Measurements from ENCODE around the gene RASGRF2.

RASGRF2 gene

DNA sequence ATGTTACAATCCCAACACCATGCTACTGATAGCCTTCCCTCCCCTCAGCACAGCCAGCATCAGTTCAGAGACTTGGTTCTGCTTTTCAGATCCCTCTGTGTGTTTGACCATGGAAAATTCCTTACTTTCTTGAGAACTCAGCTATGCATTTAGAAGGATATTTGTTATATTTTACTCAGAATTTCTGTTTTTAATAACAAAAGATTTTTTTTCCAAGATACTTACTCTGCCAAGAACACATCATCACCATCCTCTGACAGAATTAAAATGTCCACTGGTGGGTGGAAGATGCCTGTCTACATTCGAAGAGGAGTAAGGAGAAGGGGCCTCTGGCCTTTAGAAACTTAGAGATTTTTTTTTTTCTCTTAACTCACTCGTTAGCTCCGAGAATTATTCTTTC, 216.9 kb downstream of the RASGRF2 start:
- TF ChIP-seq, protein P1, sequence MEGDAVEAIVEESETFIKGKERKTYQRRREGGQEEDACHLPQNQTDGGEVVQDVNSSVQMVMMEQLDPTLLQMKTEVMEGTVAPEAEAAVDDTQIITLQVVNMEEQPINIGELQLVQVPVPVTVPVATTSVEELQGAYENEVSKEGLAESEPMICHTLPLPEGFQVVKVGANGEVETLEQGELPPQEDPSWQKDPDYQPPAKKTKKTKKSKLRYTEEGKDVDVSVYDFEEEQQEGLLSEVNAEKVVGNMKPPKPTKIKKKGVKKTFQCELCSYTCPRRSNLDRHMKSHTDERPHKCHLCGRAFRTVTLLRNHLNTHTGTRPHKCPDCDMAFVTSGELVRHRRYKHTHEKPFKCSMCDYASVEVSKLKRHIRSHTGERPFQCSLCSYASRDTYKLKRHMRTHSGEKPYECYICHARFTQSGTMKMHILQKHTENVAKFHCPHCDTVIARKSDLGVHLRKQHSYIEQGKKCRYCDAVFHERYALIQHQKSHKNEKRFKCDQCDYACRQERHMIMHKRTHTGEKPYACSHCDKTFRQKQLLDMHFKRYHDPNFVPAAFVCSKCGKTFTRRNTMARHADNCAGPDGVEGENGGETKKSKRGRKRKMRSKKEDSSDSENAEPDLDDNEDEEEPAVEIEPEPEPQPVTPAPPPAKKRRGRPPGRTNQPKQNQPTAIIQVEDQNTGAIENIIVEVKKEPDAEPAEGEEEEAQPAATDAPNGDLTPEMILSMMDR (IDR thresholded peaks at IDR 0.05; ENCODE audit: low read depth, low read length), result no peak

GRCh38 chr5:81179959-81180358, 219.8 kb downstream of the RASGRF2 start:
- Histone ChIP-seq H3K4me3 (ENCODE audit: low read depth, low read length) (no peak overlapping the region), H3K9me3 (no peaks in the 10 kb centered on the region; the same call in 1 of the 2 replicates), H3K36me3 (no peaks in the 10 kb centered on the region), H3K4me1 (peaks cover 39% of the 10 kb centered on the region), H3K27me3 (no peaks in the 10 kb centered on the region)
- no peak for DNase-seq
- TF ChIP-seq, protein P1 (IDR thresholded peaks at IDR 0.05; ENCODE audit: low read depth, low read length), result no peak

More for the DNA sequence above, 216.9 kb downstream of the RASGRF2 start:
- H3K36me3 ChIP-seq, result no peaks in the 10 kb centered on the region
- no peak for DNase-seq
- no peaks in the 10 kb centered on the region; the same call in 1 of the 2 replicates for H3K9me3 ChIP-seq
- H3K4me3 ChIP-seq (ENCODE audit: low read depth, low read length), result no peak overlapping the region
- no peaks in the 10 kb centered on the region for H3K27me3 ChIP-seq
- peaks cover 20% of the 10 kb centered on the region for H3K4me1 ChIP-seq

DNA sequence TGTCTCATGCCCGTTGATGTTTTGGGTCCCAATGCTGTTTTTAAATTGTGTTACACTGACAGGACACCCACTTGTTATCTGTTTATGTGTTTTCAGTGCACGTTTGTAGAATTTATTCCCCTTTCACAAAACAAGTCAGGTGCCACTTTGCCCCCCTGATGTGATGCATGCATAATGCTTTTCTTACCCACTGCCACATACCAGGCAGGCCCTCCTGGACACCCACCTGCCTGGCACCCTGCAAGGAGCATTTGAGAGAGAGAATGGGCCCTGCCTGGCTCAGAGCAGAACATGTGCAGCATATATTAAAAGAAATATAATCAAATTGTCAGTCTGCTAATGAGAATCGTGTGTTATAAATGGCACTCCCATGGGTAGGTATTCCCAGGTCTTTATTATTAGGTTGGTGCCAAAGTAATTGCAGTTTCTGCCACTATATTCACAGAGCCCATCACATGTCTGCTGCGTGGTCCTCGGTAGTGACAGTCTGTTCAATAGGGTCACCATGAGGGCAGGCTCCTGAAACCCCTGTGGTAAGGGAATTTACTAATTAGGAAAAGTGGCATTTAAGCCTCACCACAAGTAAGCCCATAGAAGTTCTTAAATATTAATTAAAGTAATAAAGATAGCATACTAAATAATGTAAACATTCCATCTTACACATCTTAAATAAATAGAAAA, 220.8 kb downstream of the RASGRF2 start:
- H3K36me3 ChIP-seq, result no peaks in the 10 kb centered on the region
- H3K4me1 ChIP-seq, result peaks cover 48% of the 10 kb centered on the region
- H3K4me3 ChIP-seq (ENCODE audit: low read depth, low read length), result no peak overlapping the region
- no peaks in the 10 kb centered on the region for H3K27me3 ChIP-seq
- DNase-seq, result no peak
- no peaks in the 10 kb centered on the region; the same call in 1 of the 2 replicates for H3K9me3 ChIP-seq
- TF ChIP-seq, protein P1 (IDR thresholded peaks at IDR 0.05; ENCODE audit: low read depth, low read length), result no peak

GRCh38 chr5:81181576-81182316, 221.6 kb downstream of the RASGRF2 start:
- Histone ChIP-seq H3K4me1 (peaks cover 55% of the 10 kb centered on the region), H3K27me3 (no peaks in the 10 kb centered on the region), H3K36me3 (no peaks in the 10 kb centered on the region), H3K4me3 (ENCODE audit: low read depth, low read length) (no peak overlapping the region), H3K9me3 (no peaks in the 10 kb centered on the region; the same call in 1 of the 2 replicates)
- DNase-seq, result no peak
- TF ChIP-seq, protein P1 (IDR thresholded peaks at IDR 0.05; ENCODE audit: low read depth, low read length), result 0 out of 2 replicates have a peak, but pooled peaks have one; percentile 19

- DNase-seq, result no peak
- H3K36me3 ChIP-seq, result no peaks in the 10 kb centered on the region
- TF ChIP-seq, protein P1 (IDR thresholded peaks at IDR 0.05; ENCODE audit: low read depth, low read length), result no peak
Observed at GRCh38 chr5:81182396-81183390, 222.5 kb downstream of the RASGRF2 start.

More at GRCh38 chr5:81182396-81183390, 222.5 kb downstream of the RASGRF2 start:
- Histone ChIP-seq H3K4me1 (peaks cover 55% of the 10 kb centered on the region), H3K27me3 (no peaks in the 10 kb centered on the region), H3K9me3 (no peaks in the 10 kb centered on the region; the same call in 1 of the 2 replicates), H3K4me3 (ENCODE audit: low read depth, low read length) (no peak overlapping the region)
